Ramos (cell line): ENCODE data around the gene ZNF670.
"Not testable (repeated sequence)": the region's sequence is repeated elsewhere in the genome, so short reads cannot be mapped to it uniquely, and the experiment has no call there.

Experiments used
- in situ Hi-C: fragments of 300-500 bp; cut with MboI; formaldehyde crosslinking; loops from one replicate; pipeline ENCODE4 v1.14.3; 2022; ENCODE audit warnings: low sequenced_read_pairs; ENCODE audit not compliant: unreplicated experiment

Gene ZNF670

DNA sequence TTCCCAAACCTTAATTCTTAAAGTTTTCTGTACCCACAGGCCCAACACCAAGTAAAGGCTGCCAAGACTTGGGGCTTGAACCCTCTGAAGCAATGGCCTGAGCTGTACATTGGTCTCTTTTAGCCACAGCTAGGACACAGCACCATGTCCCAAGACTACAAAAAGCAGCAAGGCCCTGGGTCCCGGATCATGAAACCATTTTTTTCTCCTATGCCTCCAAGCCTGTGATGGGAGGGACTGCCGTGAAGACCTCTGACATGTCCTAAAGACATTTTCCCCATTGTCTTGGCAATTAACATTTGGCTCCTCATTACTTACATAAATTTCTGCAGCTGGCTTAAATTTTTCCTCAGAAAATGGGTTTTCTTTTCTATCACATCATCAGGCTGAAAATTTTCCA is 30.9 kb downstream of the ZNF670 start:
- in situ Hi-C loops = no loop called here

DNA sequence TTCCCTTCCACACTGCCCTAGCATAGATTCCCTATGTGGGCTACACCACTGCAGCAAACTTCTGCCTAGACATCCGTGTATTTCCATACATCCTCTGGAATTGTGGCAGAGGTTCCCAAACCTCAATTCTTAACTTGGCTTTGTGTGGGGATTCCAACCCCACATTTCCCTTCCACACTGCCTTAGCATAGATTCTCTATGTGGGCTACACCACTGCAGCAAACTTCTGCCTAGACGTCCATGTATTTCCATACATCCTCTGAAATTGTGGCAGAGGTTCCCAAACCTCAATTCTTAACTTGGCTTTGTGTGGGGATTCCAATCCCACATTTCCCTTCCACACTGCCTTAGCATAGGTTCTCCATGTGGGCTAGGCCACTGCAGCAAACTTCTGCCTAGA is 31.4 kb downstream of the ZNF670 start:
- in situ Hi-C loops = no loop called here

DNA sequence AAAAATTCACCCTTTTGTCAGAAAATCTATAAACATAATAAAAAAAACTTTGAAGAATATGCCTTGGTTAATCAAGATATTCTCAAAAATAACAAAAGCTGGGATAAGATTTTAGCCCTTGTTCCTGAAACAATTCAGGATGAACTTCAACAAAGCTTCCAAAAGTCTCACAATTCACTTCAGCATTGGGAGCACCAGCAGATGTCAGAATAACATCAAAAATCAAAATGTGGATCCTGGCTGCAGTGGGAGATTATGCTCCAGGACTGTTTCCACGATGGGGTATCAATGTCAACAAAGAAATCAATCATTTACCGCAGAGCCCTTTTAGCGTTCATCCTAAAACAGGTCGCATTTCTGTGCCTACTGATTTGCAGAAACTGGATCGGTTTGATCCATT is 35.2 kb downstream of the ZNF670 start:
- in situ Hi-C loops = no loop called here

DNA sequence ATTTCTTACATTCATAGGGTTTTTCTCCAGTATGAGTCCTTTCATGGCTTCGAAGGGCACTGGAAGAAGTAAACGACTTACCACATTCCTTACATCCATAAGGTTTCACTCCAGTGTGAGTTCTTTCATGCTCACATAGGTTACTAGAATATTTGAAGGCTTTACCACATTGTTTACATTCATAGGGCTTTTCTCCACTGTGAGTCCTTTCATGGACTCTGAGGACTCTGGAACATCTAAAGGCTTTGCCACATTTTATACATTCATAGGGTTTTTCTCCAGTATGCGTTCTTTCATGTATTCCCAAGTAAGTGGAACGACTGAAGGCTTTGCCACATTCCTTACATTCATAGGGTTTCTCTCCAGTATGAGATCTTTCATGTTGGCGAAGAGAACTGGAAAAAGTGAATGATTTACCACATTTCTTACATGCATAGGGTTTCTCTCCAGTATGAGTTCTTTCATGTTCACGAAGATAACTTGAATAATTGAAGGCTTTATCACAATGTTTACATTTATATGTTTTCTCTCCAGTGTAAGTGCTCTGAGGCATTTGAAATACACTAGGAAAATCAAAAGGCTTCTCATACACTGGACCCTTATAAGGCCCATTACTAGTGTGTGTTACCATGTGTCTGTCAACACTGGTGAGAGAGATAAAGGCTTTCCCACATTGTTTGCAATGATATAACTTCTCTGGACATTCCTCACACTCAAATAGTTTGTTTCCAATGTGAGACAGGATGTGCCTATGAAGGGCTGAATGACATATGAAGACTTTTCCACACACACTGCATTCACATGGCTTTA is 40.9 kb downstream of the ZNF670 start:
- in situ Hi-C loops = no loop called here

DNA sequence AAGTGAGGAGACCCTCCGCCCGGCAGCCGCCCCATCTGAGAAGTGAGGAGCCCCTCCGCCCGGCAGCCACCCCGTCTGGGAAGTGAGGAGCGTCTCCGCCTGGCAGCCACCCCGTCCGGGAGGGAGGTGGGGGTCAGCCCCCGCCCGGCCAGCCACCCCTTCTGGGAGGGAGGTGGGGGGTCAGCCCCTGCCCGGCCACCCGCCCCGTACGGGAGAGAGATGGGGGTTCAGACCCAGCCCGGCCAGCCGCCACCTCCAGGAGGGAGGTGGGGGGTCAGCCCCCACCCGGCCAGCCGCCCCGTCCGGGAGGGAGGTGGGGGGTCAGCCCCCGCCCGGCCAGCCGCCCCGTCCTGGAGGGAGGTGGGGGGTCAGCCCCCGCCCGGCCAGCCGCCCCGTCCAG is 46.3 kb downstream of the ZNF670 start:
- in situ Hi-C loops = not testable (repeated sequence)
